ENCODE results near the gene ITGA1.

DNA sequence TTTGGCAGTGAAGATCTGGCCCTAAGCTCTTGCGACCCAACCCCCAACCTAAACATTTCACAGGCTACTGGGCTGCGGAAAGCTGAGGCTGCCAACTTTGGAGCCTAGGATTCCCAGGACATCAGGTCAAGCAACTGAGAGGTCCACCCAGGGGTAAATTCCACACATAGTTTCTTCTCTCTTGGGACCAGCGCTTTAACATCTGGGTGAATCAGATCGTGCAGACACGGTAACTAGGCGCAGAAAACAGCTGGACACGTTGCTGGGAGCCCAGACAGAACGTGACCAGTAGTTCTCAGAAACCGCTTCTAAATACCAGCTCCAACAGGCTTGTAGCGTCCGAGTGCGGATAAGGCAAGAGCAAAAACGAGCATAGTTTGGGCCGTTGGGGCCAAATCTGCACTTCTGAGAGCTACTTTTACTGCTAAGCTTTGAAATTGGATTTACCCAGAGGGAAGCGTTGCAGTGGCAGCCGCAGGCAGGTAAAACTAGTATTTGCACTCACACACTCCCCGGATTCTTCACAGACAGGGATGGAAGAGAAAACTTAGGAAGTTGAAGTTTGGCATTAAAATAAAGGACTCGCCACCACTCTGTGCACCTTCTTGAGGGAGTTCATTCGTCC lies 11.8 kb downstream of the ITGA1 start:
- TF ChIP-seq, protein P1, sequence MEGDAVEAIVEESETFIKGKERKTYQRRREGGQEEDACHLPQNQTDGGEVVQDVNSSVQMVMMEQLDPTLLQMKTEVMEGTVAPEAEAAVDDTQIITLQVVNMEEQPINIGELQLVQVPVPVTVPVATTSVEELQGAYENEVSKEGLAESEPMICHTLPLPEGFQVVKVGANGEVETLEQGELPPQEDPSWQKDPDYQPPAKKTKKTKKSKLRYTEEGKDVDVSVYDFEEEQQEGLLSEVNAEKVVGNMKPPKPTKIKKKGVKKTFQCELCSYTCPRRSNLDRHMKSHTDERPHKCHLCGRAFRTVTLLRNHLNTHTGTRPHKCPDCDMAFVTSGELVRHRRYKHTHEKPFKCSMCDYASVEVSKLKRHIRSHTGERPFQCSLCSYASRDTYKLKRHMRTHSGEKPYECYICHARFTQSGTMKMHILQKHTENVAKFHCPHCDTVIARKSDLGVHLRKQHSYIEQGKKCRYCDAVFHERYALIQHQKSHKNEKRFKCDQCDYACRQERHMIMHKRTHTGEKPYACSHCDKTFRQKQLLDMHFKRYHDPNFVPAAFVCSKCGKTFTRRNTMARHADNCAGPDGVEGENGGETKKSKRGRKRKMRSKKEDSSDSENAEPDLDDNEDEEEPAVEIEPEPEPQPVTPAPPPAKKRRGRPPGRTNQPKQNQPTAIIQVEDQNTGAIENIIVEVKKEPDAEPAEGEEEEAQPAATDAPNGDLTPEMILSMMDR (IDR thresholded peaks at IDR 0.05), result no peak
- TF ChIP-seq, protein P2, sequence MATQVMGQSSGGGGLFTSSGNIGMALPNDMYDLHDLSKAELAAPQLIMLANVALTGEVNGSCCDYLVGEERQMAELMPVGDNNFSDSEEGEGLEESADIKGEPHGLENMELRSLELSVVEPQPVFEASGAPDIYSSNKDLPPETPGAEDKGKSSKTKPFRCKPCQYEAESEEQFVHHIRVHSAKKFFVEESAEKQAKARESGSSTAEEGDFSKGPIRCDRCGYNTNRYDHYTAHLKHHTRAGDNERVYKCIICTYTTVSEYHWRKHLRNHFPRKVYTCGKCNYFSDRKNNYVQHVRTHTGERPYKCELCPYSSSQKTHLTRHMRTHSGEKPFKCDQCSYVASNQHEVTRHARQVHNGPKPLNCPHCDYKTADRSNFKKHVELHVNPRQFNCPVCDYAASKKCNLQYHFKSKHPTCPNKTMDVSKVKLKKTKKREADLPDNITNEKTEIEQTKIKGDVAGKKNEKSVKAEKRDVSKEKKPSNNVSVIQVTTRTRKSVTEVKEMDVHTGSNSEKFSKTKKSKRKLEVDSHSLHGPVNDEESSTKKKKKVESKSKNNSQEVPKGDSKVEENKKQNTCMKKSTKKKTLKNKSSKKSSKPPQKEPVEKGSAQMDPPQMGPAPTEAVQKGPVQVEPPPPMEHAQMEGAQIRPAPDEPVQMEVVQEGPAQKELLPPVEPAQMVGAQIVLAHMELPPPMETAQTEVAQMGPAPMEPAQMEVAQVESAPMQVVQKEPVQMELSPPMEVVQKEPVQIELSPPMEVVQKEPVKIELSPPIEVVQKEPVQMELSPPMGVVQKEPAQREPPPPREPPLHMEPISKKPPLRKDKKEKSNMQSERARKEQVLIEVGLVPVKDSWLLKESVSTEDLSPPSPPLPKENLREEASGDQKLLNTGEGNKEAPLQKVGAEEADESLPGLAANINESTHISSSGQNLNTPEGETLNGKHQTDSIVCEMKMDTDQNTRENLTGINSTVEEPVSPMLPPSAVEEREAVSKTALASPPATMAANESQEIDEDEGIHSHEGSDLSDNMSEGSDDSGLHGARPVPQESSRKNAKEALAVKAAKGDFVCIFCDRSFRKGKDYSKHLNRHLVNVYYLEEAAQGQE (IDR thresholded peaks at IDR 0.05; ENCODE audit: insufficient read depth in 1 of 2, low read depth in 2 of 2, low read length in 1 of 2), result no peak
- TF ChIP-seq POLR2AphosphoS5 (IDR thresholded peaks at IDR 0.05; ENCODE audit: low read depth, low read length) (no peak), SIN3A (IDR thresholded peaks at IDR 0.05; ENCODE audit: borderline replicate concordance, insufficient read depth, low read depth, low read length) (no peak), TCF7L2 (IDR thresholded peaks at IDR 0.05; ENCODE audit: low read depth, low read length) (no peak)

Data from Panc1 (cell line).